ENCODE data around the gene SDF4. TPM values are rescaled to one million over a fixed set of nuclear protein-coding genes. Genes with fewer than 3 reads are reported as not detected.

The SDF4 gene
- total RNA-seq, 2 donors from 2014 or later: 157 to 230 TPM

- H3K27ac ChIP-seq: no peak overlapping the region
- H3K4me3 ChIP-seq: no peak overlapping the region
- H3K27me3 ChIP-seq (replicated peaks; ENCODE audit: insufficient read depth): no peaks in the 10 kb centered on the region
- DNase-seq (ENCODE audit: low spot score): no peak
- TF ChIP-seq, protein P1, sequence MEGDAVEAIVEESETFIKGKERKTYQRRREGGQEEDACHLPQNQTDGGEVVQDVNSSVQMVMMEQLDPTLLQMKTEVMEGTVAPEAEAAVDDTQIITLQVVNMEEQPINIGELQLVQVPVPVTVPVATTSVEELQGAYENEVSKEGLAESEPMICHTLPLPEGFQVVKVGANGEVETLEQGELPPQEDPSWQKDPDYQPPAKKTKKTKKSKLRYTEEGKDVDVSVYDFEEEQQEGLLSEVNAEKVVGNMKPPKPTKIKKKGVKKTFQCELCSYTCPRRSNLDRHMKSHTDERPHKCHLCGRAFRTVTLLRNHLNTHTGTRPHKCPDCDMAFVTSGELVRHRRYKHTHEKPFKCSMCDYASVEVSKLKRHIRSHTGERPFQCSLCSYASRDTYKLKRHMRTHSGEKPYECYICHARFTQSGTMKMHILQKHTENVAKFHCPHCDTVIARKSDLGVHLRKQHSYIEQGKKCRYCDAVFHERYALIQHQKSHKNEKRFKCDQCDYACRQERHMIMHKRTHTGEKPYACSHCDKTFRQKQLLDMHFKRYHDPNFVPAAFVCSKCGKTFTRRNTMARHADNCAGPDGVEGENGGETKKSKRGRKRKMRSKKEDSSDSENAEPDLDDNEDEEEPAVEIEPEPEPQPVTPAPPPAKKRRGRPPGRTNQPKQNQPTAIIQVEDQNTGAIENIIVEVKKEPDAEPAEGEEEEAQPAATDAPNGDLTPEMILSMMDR (IDR thresholded peaks at IDR 0.05): no peak
- H3K9me3 ChIP-seq: no peaks in the 10 kb centered on the region
- ATAC-seq (ENCODE audit: insufficient number of reproducible peaks, low FRiP score, low read depth): no peak
- peaks cover 6% of the 10 kb centered on the region for H3K36me3 ChIP-seq
- peaks cover under 1 to 2% of the 10 kb centered on the region in 2 donors for H3K4me1 ChIP-seq (ENCODE audit: control insufficient read depth in 1 of 2, low read depth in 2 of 2)
Observed at GRCh38 chr1:1237874-1238701, 6.3 kb upstream of the SDF4 start.

- TF ChIP-seq, protein P1 (IDR thresholded peaks at IDR 0.05): no peak
- Histone ChIP-seq H3K4me1 (ENCODE audit: control insufficient read depth in 1 of 2, low read depth in 2 of 2) (peaks cover 6 to 10% of the 10 kb centered on the region in 2 donors), H3K4me3 (no peak overlapping the region), H3K27me3 (replicated peaks; ENCODE audit: insufficient read depth) (no peaks in the 10 kb centered on the region), H3K36me3 (peaks cover 6% of the 10 kb centered on the region), H3K27ac (no peak overlapping the region), H3K9me3 (no peaks in the 10 kb centered on the region)
- ATAC-seq (ENCODE audit: insufficient number of reproducible peaks, low FRiP score, low read depth) (no peak), DNase-seq (ENCODE audit: low spot score) (no peak)
Observed at GRCh38 chr1:1236945-1237873, 5.4 kb upstream of the SDF4 start.

DNA sequence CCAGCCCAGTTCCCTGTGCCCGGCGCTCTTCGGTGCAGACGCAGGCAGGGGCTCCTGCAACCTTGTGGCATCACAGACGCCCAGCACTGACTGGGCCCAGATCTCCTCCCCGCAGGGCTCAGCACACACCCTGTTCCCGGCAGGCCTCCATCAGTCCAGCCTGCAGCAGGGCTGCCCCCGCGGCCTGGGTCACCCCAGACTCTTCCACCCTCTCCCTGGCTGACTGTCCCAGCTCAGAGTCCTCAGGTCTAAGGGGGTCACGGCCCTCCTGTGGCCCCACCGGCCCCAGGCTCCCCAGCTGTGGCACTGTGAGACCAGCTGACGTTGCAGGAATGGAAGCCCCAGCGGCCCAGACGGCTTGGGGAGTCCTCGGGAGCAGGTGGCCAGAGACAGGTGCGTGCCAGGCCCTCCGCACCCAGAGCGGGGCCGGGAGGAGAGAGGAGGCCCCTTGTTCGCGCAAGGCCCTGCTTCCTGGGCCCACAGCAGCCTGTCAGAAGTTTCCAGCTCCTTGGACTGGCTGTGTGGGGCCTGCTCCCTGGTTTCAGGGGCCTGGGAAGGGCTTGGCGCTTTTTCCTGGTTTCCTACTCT, 4.5 kb upstream of the SDF4 start:
- peaks cover 6% of the 10 kb centered on the region for H3K36me3 ChIP-seq
- H3K9me3 ChIP-seq: no peaks in the 10 kb centered on the region
- H3K27ac ChIP-seq: no peak overlapping the region
- ATAC-seq (ENCODE audit: insufficient number of reproducible peaks, low FRiP score, low read depth) (no peak), DNase-seq (ENCODE audit: low spot score) (no peak)
- no peak overlapping the region for H3K4me3 ChIP-seq
- TF ChIP-seq, protein P1 (IDR thresholded peaks at IDR 0.05): no peak
- H3K27me3 ChIP-seq (replicated peaks; ENCODE audit: insufficient read depth): no peaks in the 10 kb centered on the region
- peaks cover 6 to 10% of the 10 kb centered on the region in 2 donors for H3K4me1 ChIP-seq (ENCODE audit: control insufficient read depth in 1 of 2, low read depth in 2 of 2)

- peaks cover 12 to 20% of the 10 kb centered on the region in 2 donors for H3K4me1 ChIP-seq (ENCODE audit: control insufficient read depth in 1 of 2, low read depth in 2 of 2)
- H3K4me3 ChIP-seq: no peak overlapping the region
- TF ChIP-seq, protein P1 (IDR thresholded peaks at IDR 0.05): no peak
- H3K27me3 ChIP-seq (replicated peaks; ENCODE audit: insufficient read depth): no peaks in the 10 kb centered on the region
- DNase-seq (ENCODE audit: low spot score): no peak
- H3K36me3 ChIP-seq: peaks cover 6% of the 10 kb centered on the region
- H3K9me3 ChIP-seq: no peaks in the 10 kb centered on the region
- no peak overlapping the region for H3K27ac ChIP-seq
- ATAC-seq (ENCODE audit: insufficient number of reproducible peaks, low FRiP score, low read depth): no peak
Observed at GRCh38 chr1:1235016-1235744, 3.4 kb upstream of the SDF4 start.
